ENCODE results near the gene PTPN20.

PTPN20 gene

DNA sequence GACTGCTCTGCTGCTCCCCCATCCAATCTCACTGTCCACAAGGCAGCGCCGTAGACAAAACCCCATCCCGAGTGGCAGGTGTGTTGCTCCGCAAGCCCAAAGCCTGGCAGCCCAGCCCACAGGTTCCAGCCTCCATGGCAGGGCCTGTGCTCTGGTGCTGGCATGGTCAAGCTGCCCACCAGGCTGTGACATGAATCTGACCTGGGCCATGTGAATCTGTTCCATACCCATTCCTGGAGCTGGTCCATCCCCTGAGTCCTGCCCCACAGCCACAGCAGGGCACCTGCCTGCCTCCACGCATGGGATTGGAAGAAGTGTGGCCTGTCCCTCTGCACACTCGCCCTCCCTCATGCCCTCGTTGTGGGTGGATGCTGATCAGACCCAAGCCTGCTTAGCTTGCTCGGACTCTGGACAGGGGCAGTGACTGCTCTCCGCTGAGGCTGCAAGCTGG is 128.8 kb downstream of the PTPN20 start:
- Histone ChIP-seq H3K4me3 (replicated peaks; ENCODE audit: insufficient read depth, low read length) (no peak overlapping the region), H3K27ac (replicated peaks) (no peak overlapping the region), H3K27me3 (ENCODE audit: insufficient read depth, poor library complexity, severe bottlenecking) (no peaks in the 10 kb centered on the region)
- no peak for TF ChIP-seq POLR2AphosphoS5 (IDR thresholded peaks at IDR 0.05; ENCODE audit: low read depth)
- DNase-seq (ENCODE audit: low read depth in 1 of 2, low spot score in 1 of 2), result no peak

DNA sequence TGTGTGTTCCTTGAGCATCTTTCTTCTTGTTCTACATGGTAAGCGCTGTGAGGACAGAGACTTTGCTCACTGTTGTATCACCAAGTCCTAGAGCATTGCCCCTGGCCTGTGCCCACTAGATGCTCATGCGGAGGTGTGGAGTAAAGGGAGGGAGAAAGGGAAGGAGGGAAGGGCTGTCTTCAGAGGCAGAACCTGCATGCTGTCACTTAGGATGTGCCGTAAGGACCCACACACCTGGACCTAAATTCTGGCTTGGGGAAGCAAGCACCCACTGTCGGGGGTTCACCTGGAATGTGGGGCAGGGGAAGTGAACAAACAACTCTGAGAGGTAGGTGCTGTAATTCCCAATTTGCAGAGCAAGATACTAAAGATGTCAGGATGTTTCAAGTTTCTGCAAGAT is 129.5 kb downstream of the PTPN20 start:
- no peaks in the 10 kb centered on the region for H3K27me3 ChIP-seq (ENCODE audit: insufficient read depth, poor library complexity, severe bottlenecking)
- TF ChIP-seq, protein P1, sequence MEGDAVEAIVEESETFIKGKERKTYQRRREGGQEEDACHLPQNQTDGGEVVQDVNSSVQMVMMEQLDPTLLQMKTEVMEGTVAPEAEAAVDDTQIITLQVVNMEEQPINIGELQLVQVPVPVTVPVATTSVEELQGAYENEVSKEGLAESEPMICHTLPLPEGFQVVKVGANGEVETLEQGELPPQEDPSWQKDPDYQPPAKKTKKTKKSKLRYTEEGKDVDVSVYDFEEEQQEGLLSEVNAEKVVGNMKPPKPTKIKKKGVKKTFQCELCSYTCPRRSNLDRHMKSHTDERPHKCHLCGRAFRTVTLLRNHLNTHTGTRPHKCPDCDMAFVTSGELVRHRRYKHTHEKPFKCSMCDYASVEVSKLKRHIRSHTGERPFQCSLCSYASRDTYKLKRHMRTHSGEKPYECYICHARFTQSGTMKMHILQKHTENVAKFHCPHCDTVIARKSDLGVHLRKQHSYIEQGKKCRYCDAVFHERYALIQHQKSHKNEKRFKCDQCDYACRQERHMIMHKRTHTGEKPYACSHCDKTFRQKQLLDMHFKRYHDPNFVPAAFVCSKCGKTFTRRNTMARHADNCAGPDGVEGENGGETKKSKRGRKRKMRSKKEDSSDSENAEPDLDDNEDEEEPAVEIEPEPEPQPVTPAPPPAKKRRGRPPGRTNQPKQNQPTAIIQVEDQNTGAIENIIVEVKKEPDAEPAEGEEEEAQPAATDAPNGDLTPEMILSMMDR (IDR thresholded peaks at IDR 0.05; ENCODE audit: insufficient read depth, low read length), result no peak
- DNase-seq (ENCODE audit: low read depth in 1 of 2, low spot score in 1 of 2), result no peak
- H3K4me3 ChIP-seq (replicated peaks; ENCODE audit: insufficient read depth, low read length), result no peak overlapping the region
- H3K27ac ChIP-seq (replicated peaks), result no peak overlapping the region

DNA sequence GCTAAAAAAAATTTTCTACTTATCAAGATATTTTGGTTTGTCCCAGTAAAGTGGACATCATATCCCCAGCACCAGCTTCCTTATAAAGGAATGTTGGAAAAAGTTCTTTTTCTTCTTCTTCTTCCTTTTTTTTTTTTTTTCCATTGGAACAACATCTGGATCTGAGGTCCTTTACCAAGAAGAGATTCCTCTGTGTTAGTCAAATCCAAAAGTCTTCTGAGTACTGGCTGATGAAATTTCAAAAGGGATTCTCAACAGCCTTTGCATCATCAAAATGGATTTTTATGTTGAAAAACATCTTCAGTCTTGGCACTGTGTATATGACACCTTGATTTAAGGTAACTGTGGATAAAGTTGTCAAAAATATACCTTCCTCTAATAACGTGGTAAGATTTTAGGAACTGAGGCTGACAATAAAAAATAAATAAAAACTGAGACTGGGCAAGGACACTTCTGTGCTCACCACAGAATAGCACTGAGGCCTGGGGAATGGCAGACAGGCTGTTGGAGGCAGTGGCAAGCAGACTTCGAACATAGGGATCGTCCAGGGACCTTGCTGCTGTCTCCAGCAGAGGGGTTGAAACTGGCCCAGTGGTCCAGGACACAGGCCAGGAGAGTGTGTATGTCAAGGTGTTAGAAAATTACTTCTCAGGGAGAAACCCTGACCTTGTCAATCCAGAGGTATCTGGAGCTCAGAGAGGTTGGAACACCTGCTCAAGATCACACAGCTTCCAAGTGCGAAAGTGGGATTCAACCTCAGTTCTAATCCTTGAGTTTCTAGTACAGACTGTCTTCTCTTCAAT is 130.4 kb downstream of the PTPN20 start:
- no peaks in the 10 kb centered on the region for H3K27me3 ChIP-seq (ENCODE audit: insufficient read depth, poor library complexity, severe bottlenecking)
- H3K4me3 ChIP-seq (replicated peaks; ENCODE audit: insufficient read depth, low read length), result no peak overlapping the region
- H3K27ac ChIP-seq (replicated peaks), result no peak overlapping the region
- TF ChIP-seq, protein P1 (IDR thresholded peaks at IDR 0.05; ENCODE audit: insufficient read depth, low read length), result no peak
- TF ChIP-seq POLR2AphosphoS5 (IDR thresholded peaks at IDR 0.05; ENCODE audit: low read depth), result no peak
- TF ChIP-seq, protein P2, sequence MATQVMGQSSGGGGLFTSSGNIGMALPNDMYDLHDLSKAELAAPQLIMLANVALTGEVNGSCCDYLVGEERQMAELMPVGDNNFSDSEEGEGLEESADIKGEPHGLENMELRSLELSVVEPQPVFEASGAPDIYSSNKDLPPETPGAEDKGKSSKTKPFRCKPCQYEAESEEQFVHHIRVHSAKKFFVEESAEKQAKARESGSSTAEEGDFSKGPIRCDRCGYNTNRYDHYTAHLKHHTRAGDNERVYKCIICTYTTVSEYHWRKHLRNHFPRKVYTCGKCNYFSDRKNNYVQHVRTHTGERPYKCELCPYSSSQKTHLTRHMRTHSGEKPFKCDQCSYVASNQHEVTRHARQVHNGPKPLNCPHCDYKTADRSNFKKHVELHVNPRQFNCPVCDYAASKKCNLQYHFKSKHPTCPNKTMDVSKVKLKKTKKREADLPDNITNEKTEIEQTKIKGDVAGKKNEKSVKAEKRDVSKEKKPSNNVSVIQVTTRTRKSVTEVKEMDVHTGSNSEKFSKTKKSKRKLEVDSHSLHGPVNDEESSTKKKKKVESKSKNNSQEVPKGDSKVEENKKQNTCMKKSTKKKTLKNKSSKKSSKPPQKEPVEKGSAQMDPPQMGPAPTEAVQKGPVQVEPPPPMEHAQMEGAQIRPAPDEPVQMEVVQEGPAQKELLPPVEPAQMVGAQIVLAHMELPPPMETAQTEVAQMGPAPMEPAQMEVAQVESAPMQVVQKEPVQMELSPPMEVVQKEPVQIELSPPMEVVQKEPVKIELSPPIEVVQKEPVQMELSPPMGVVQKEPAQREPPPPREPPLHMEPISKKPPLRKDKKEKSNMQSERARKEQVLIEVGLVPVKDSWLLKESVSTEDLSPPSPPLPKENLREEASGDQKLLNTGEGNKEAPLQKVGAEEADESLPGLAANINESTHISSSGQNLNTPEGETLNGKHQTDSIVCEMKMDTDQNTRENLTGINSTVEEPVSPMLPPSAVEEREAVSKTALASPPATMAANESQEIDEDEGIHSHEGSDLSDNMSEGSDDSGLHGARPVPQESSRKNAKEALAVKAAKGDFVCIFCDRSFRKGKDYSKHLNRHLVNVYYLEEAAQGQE (IDR thresholded peaks at IDR 0.05; ENCODE audit: insufficient replicate concordance, low read depth), result no peak
- no peak for TF ChIP-seq SPI1 (IDR thresholded peaks at IDR 0.05; ENCODE audit: borderline replicate concordance, low read depth)
- no peak for TF ChIP-seq GABPA (IDR thresholded peaks at IDR 0.05; ENCODE audit: low read depth)
- DNase-seq (ENCODE audit: low read depth in 1 of 2, low spot score in 1 of 2), result no peak

DNA sequence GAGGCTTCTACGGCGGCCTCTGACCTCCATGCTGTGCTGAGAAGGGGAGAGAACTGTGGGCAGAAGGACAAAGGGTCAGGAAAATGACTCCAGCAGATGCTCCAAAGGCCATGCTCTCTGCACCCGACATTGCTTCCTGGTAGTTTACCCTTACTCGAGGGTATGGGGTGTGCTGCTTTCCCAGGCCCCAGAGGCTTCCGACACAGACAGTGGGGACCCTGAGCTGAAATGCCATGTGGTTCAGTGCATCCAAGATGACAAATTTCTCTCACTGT is 130.9 kb downstream of the PTPN20 start:
- TF ChIP-seq GABPA (IDR thresholded peaks at IDR 0.05; ENCODE audit: low read depth), result no peak
- TF ChIP-seq POLR2AphosphoS5 (IDR thresholded peaks at IDR 0.05; ENCODE audit: low read depth), result no peak
- TF ChIP-seq SPI1 (IDR thresholded peaks at IDR 0.05; ENCODE audit: borderline replicate concordance, low read depth), result no peak
- TF ChIP-seq, protein P2 (IDR thresholded peaks at IDR 0.05; ENCODE audit: insufficient replicate concordance, low read depth), result no peak
- TF ChIP-seq, protein P1 (IDR thresholded peaks at IDR 0.05; ENCODE audit: insufficient read depth, low read length), result no peak
- no peak overlapping the region for H3K4me3 ChIP-seq (replicated peaks; ENCODE audit: insufficient read depth, low read length)
- no peak for DNase-seq (ENCODE audit: low read depth in 1 of 2, low spot score in 1 of 2)

More for the DNA sequence above, 130.9 kb downstream of the PTPN20 start:
- Histone ChIP-seq H3K27me3 (ENCODE audit: insufficient read depth, poor library complexity, severe bottlenecking) (no peaks in the 10 kb centered on the region), H3K27ac (replicated peaks) (no peak overlapping the region)

Data from HL-60 (cell line).